SH-SY5Y (cell line): ENCODE measurements around the gene SPDYE1.

ENCODE experiments used
- GATA2 ChIP-seq: IDR thresholded peaks from 2 replicates; pipeline ENCODE4 v1.6.1; 2011; ENCODE audit warnings: mild to moderate bottlenecking, low read depth, low read length
- GATA3 ChIP-seq: IDR thresholded peaks from 2 replicates; pipeline ENCODE4 v1.6.1; 2011; ENCODE audit warnings: low read depth, mild to moderate bottlenecking, low read length, moderate library complexity

GRCh38 chr7:44057849-44058758 is 60.4 kb downstream of the SPDYE1 start:
- TF ChIP-seq GATA3 (no peak), GATA2 (no peak)
